ENCODE measurements around the gene ARID3C. TPM values are rescaled to one million over a fixed set of nuclear protein-coding genes. Genes with fewer than 3 reads are reported as not detected.

The ARID3C gene
- total RNA-seq, 4 donors from 2014 or later: 0.34 to 2.0 (median 0.50) TPM

GRCh38 chr9:34651321-34651720 is 22.5 kb upstream of the ARID3C start:
- Histone ChIP-seq H3K9me3 (no peaks in the 10 kb centered on the region), H3K27me3 (no peaks in the 10 kb centered on the region), H3K4me3 (peak overlapping the region; percentile 36), H3K4me1 (peaks cover 80% of the 10 kb centered on the region), H3K36me3 (peaks cover 18% of the 10 kb centered on the region), H3K27ac (peak overlapping the region; percentile 71)
- TF ChIP-seq POLR2AphosphoS5 (IDR thresholded peaks at IDR 0.05) (no peak), POLR2A (IDR thresholded peaks at IDR 0.05) (no peak), EP300 (IDR thresholded peaks at IDR 0.05) (no peak)
- no peak for DNase-seq (ENCODE audit: low spot score in 2 of 2)
- WGBS: 38% methylated on average over 4 of the region's 4 CpGs

GRCh38 chr9:34650816-34651215 is 21.9 kb upstream of the ARID3C start:
- WGBS: 40% methylated on average over 1 of the region's 5 CpGs
- no peak overlapping the region for H3K4me3 ChIP-seq
- peaks cover 18% of the 10 kb centered on the region for H3K36me3 ChIP-seq
- H3K27ac ChIP-seq: peak overlapping the region; percentile 71
- TF ChIP-seq, protein P1, sequence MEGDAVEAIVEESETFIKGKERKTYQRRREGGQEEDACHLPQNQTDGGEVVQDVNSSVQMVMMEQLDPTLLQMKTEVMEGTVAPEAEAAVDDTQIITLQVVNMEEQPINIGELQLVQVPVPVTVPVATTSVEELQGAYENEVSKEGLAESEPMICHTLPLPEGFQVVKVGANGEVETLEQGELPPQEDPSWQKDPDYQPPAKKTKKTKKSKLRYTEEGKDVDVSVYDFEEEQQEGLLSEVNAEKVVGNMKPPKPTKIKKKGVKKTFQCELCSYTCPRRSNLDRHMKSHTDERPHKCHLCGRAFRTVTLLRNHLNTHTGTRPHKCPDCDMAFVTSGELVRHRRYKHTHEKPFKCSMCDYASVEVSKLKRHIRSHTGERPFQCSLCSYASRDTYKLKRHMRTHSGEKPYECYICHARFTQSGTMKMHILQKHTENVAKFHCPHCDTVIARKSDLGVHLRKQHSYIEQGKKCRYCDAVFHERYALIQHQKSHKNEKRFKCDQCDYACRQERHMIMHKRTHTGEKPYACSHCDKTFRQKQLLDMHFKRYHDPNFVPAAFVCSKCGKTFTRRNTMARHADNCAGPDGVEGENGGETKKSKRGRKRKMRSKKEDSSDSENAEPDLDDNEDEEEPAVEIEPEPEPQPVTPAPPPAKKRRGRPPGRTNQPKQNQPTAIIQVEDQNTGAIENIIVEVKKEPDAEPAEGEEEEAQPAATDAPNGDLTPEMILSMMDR (IDR thresholded peaks at IDR 0.05): no peak
- no peak for TF ChIP-seq POLR2AphosphoS5 (IDR thresholded peaks at IDR 0.05)
- no peak for TF ChIP-seq EP300 (IDR thresholded peaks at IDR 0.05)
- TF ChIP-seq POLR2A (IDR thresholded peaks at IDR 0.05): no peak
- no peaks in the 10 kb centered on the region for H3K27me3 ChIP-seq
- no peak for DNase-seq (ENCODE audit: low spot score in 2 of 2)
- no peaks in the 10 kb centered on the region for H3K9me3 ChIP-seq
- peaks cover 80% of the 10 kb centered on the region for H3K4me1 ChIP-seq

GRCh38 chr9:34648673-34649072 is 19.8 kb upstream of the ARID3C start:
- Histone ChIP-seq H3K4me3 (no peak overlapping the region), H3K4me1 (peaks cover 59% of the 10 kb centered on the region)
- WGBS: 87% methylated on average over 6 of the region's 8 CpGs

GRCh38 chr9:34647651-34648050 is 18.8 kb upstream of the ARID3C start:
- Histone ChIP-seq H3K27ac (peak overlapping the region; percentile 85), H3K9me3 (no peaks in the 10 kb centered on the region), H3K27me3 (no peaks in the 10 kb centered on the region), H3K4me3 (peak overlapping the region; percentile 76), H3K36me3 (peaks cover 18% of the 10 kb centered on the region), H3K4me1 (peaks cover 48% of the 10 kb centered on the region)
- DNase-seq (ENCODE audit: low spot score in 2 of 2): no peak
- WGBS: 48% methylated on average over 10 of the region's 10 CpGs
- TF ChIP-seq EP300 (IDR thresholded peaks at IDR 0.05): no peak
- TF ChIP-seq POLR2A (IDR thresholded peaks at IDR 0.05): no peak
- TF ChIP-seq POLR2AphosphoS5 (IDR thresholded peaks at IDR 0.05): no peak
- TF ChIP-seq, protein P1 (IDR thresholded peaks at IDR 0.05): no peak

More at GRCh38 chr9:34648673-34649072, 19.8 kb upstream of the ARID3C start:
- no peak for DNase-seq (ENCODE audit: low spot score in 2 of 2)
- H3K36me3 ChIP-seq: peaks cover 18% of the 10 kb centered on the region
- H3K27me3 ChIP-seq: no peaks in the 10 kb centered on the region
- no peaks in the 10 kb centered on the region for H3K9me3 ChIP-seq
- TF ChIP-seq EP300 (IDR thresholded peaks at IDR 0.05): no peak
- TF ChIP-seq, protein P1 (IDR thresholded peaks at IDR 0.05): no peak
- no peak for TF ChIP-seq POLR2AphosphoS5 (IDR thresholded peaks at IDR 0.05)
- TF ChIP-seq POLR2A (IDR thresholded peaks at IDR 0.05): no peak
- H3K27ac ChIP-seq: no peak overlapping the region

DNA sequence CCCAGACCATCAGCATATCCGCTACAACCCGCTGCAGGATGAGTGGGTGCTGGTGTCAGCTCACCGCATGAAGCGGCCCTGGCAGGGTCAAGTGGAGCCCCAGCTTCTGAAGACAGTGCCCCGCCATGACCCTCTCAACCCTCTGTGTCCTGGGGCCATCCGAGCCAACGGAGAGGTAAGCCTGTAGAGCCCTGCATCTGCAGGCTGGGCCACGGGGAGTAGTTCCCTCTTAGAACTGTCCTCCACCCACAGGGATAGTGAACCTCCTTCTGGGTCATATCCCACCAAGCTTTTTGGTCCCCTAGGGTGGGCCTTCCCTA is 18.2 kb upstream of the ARID3C start:
- H3K27ac ChIP-seq: peak overlapping the region; percentile 85
- H3K4me3 ChIP-seq: peak overlapping the region; percentile 76
- no peak for TF ChIP-seq POLR2AphosphoS5 (IDR thresholded peaks at IDR 0.05)
- TF ChIP-seq, protein P1 (IDR thresholded peaks at IDR 0.05): no peak
- no peak for TF ChIP-seq POLR2A (IDR thresholded peaks at IDR 0.05)
- TF ChIP-seq EP300 (IDR thresholded peaks at IDR 0.05): no peak
- WGBS: 0% methylated on average over 4 of the region's 8 CpGs
- H3K4me1 ChIP-seq: peaks cover 42% of the 10 kb centered on the region
- H3K27me3 ChIP-seq: no peaks in the 10 kb centered on the region
- H3K9me3 ChIP-seq: no peaks in the 10 kb centered on the region
- peaks cover 18% of the 10 kb centered on the region for H3K36me3 ChIP-seq
- no peak for DNase-seq (ENCODE audit: low spot score in 2 of 2)
